Adipocyte (in vitro differentiated cells): ENCODE measurements around the gene SLC25A4.
"Not testable (repeated sequence)": the region's sequence is repeated elsewhere in the genome, so short reads cannot be mapped to it uniquely, and the experiment has no call there.

ENCODE experiments used
- DNase-seq: peaks from one replicate; pipeline ENCODE4 v3.0.0-alpha.2; 2015; ENCODE audit warnings: low read depth
- H3K27me3 ChIP-seq: replicated peaks from 2 replicates; pipeline ENCODE4 v1.7.0; 2013; ENCODE audit warnings: mild to moderate bottlenecking, low read length, moderate library complexity; ENCODE audit not compliant: control insufficient read depth, insufficient read depth
- H3K36me3 ChIP-seq: 2 replicates; pipeline ENCODE4 v1.7.0; 2013; ENCODE audit warnings: low read length, mild to moderate bottlenecking, moderate library complexity; ENCODE audit not compliant: control insufficient read depth, insufficient read depth, severe bottlenecking
- H3K4me1 ChIP-seq: 2 replicates; pipeline ENCODE4 v1.7.0; 2013; ENCODE audit warnings: mild to moderate bottlenecking, low read length, moderate library complexity; ENCODE audit not compliant: control insufficient read depth, insufficient read depth
- H3K4me3 ChIP-seq: 2 replicates; pipeline ENCODE4 v1.7.0; 2013; ENCODE audit warnings: mild to moderate bottlenecking, low read length, moderate library complexity
- H3K9ac ChIP-seq: 2 replicates; pipeline ENCODE4 v1.7.0; 2013; ENCODE audit warnings: mild to moderate bottlenecking, low read length, moderate library complexity
- H3K9me3 ChIP-seq: 2 replicates; pipeline ENCODE4 v1.7.0; 2013; ENCODE audit warnings: mild to moderate bottlenecking, low read length, moderate library complexity; ENCODE audit not compliant: control insufficient read depth

The SLC25A4 gene

GRCh38 chr4:185183622-185184281 lies 40.7 kb downstream of the SLC25A4 start:
- DNase-seq, result peak; percentile 99

DNA sequence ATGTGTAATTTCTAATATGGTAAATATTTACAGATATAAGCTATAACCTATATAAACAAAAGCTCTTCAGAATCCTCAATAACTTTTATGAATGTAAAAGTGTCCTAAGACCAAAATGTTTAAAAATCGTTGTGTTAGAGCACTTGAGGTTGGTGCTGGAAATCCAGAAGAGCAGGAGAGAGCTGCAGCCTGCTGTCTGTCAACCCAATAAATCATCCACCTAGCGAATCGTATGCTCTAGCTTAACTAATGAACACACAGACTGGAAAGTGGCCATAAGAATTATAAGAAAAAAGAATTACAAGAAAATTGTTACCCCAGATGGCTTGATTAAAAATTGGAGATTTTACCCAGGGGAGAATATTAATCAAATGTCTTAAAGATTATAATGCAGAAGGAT lies 43.7 kb downstream of the SLC25A4 start:
- H3K4me3 ChIP-seq, result no peak overlapping the region
- no peak overlapping the region for H3K9ac ChIP-seq
- DNase-seq, result no peak
- H3K36me3 ChIP-seq, result peaks cover 29% of the 10 kb centered on the region
- H3K4me1 ChIP-seq, result peaks cover 12% of the 10 kb centered on the region
- no peaks in the 10 kb centered on the region for H3K27me3 ChIP-seq
- no peaks in the 10 kb centered on the region for H3K9me3 ChIP-seq

More at GRCh38 chr4:185183622-185184281, 40.7 kb downstream of the SLC25A4 start:
- Histone ChIP-seq H3K4me3 (no peak overlapping the region), H3K4me1 (peaks cover 20% of the 10 kb centered on the region), H3K9ac (no peak overlapping the region), H3K36me3 (peaks cover 9% of the 10 kb centered on the region), H3K27me3 (no peaks in the 10 kb centered on the region), H3K9me3 (no peaks in the 10 kb centered on the region)

- H3K4me3 ChIP-seq, result no peak overlapping the region
- no peaks in the 10 kb centered on the region for H3K9me3 ChIP-seq
- peaks cover 29% of the 10 kb centered on the region for H3K36me3 ChIP-seq
- no peaks in the 10 kb centered on the region for H3K27me3 ChIP-seq
- H3K9ac ChIP-seq, result no peak overlapping the region
- H3K4me1 ChIP-seq, result peaks cover 8% of the 10 kb centered on the region
- no peak for DNase-seq
These were observed 46.7 kb downstream of the SLC25A4 start for GRCh38 chr4:185189606-185190305.

DNA sequence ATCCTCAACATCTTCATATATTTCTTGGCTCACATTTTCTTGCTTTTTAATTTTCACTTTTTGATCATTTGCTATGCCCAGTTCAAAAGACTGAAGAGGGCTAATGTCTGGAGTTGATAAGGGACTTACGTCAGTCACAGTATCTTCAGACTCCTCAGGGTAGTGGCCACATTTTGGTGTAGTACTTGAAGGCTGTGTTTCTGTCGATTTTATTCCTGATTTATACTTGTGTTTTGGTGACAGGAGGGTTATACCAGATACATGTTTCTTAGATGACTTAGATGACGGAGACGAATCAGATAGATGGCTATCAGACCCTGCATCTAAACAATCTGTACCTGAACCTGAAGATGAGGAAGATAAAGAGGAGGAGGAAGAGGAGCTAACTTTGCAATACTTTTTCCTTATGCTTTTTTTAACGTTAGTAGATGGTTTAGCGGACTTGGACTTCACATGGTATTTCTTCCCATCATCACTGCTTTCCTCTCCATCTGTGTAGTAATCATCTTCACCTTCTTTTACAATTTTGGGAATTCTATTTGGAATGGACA lies 47.3 kb downstream of the SLC25A4 start:
- Histone ChIP-seq H3K9me3 (no peaks in the 10 kb centered on the region), H3K4me1 (peaks cover 8% of the 10 kb centered on the region), H3K9ac (no peak overlapping the region), H3K36me3 (peaks cover 29% of the 10 kb centered on the region), H3K27me3 (no peaks in the 10 kb centered on the region), H3K4me3 (no peak overlapping the region)
- no peak for DNase-seq

- DNase-seq, result no peak
- no peaks in the 10 kb centered on the region for H3K9me3 ChIP-seq
- peaks cover 29% of the 10 kb centered on the region for H3K36me3 ChIP-seq
- no peak overlapping the region for H3K4me3 ChIP-seq
- peaks cover 5% of the 10 kb centered on the region for H3K4me1 ChIP-seq
- no peaks in the 10 kb centered on the region for H3K27me3 ChIP-seq
- no peak overlapping the region for H3K9ac ChIP-seq
These were observed 49.0 kb downstream of the SLC25A4 start for GRCh38 chr4:185192059-185192458.

DNA sequence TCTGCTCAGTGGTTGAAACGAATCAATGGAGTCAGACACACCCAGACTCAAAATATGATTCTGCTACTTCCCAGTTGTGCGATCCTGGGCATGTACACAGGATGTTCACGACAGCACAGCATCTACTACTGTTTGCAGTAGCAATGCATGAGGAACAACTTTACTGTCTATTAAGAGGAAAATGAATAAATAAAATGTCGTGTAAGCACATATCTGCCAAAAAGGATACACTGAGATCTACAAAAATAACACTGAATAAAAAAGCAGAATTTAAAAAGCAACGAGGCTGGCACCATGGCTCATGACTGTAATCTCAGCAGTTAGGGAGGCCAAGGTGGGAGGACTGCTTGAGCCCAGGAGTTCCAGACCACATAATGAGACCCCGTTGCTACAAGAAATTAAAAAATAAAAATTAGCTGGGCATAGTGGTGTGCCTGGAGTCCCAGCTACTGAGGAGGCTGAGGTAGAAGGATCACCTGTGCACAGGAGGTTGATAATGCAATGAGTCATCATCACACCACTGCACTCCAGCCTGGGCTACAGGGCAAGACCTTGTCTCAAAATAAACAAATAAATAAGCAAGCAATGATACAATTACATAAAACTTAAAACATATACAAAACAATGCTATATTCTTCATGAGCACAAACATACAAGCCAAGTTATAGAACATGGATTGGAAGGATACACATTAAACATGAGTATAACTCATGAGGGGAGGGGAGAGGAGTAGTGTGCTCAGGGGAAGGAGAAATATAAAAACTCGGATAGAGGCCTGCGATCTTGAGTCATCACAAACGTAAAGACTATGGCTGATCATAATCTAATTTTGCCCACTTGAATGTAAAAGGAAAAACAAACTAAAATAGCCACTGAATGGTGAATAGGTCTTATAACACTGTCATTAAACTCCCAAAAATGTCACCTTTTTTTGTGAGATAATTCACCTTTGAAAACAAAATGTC lies 52.1 kb downstream of the SLC25A4 start:
- no peak for DNase-seq
- no peak overlapping the region for H3K9ac ChIP-seq
- peaks cover 8% of the 10 kb centered on the region for H3K4me1 ChIP-seq
- H3K36me3 ChIP-seq, result peaks cover 9% of the 10 kb centered on the region
- no peak overlapping the region for H3K4me3 ChIP-seq
- no peaks in the 10 kb centered on the region for H3K9me3 ChIP-seq
- no peaks in the 10 kb centered on the region for H3K27me3 ChIP-seq

GRCh38 chr4:185196437-185196836 lies 53.4 kb downstream of the SLC25A4 start:
- no peak overlapping the region for H3K4me3 ChIP-seq
- no peak for DNase-seq
- no peaks in the 10 kb centered on the region for H3K9me3 ChIP-seq
- peaks cover 8% of the 10 kb centered on the region for H3K4me1 ChIP-seq
- no peaks in the 10 kb centered on the region for H3K36me3 ChIP-seq
- H3K9ac ChIP-seq, result no peak overlapping the region
- H3K27me3 ChIP-seq, result no peaks in the 10 kb centered on the region

DNA sequence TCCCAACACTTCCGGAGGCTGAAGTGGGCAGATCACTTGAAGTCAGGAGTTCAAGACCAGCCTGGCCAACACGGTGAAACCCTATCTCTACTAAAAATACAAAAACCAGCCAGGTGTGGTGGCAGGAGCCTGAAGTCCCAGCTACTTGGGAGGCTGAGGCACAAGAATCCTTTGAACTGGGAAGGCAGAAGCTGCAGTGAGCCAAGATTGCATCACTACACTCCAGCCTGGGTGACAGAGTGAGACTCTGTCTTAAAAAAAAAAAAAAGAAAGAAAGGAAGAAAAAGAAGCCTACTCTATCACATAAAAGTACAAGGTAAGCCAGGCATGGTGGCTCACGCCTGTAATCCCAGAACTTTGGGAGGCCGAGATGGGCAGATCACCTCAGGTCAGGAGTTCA lies 55.1 kb downstream of the SLC25A4 start:
- H3K4me3 ChIP-seq, result peak overlapping the region; percentile 54
- not testable (repeated sequence) for DNase-seq, H3K9me3 ChIP-seq, H3K27me3 ChIP-seq, H3K9ac ChIP-seq, H3K36me3 ChIP-seq
- peaks cover 23% of the 10 kb centered on the region for H3K4me1 ChIP-seq
